AG10803 (cell line): Measurements from ENCODE around the gene CLASP1.

Experiments
- DNase-seq: peaks from one replicate; pipeline ENCODE4 v3.0.0; 2010; ENCODE audit warnings: low read depth
- H3K4me3 ChIP-seq: 2 replicates; pipeline ENCODE4 v1.5.1; 2011; ENCODE audit warnings: mild to moderate bottlenecking, low read length, control low read depth
- CTCF ChIP-seq: conservative IDR thresholded peaks from 2 replicates; pipeline ENCODE4 v1.5.1; 2011; ENCODE audit warnings: mild to moderate bottlenecking, low read length, control low read depth, inconsistent platforms

Gene CLASP1

GRCh38 chr2:121502246-121502645 lies 147.0 kb downstream of the CLASP1 start:
- no peak for TF ChIP-seq CTCF
- H3K4me3 ChIP-seq = no peak overlapping the region
- peak; percentile 66 for DNase-seq

GRCh38 chr2:121501554-121501953 lies 147.7 kb downstream of the CLASP1 start:
- DNase-seq = no peak
- TF ChIP-seq CTCF = no peak
- H3K4me3 ChIP-seq = no peak overlapping the region

GRCh38 chr2:121501031-121501430 lies 148.2 kb downstream of the CLASP1 start:
- DNase-seq = peak; percentile 87
- no peak overlapping the region for H3K4me3 ChIP-seq
- TF ChIP-seq CTCF = no peak

GRCh38 chr2:121498731-121499130 lies 150.5 kb downstream of the CLASP1 start:
- no peak overlapping the region for H3K4me3 ChIP-seq
- no peak for DNase-seq
- no peak for TF ChIP-seq CTCF

- no peak overlapping the region for H3K4me3 ChIP-seq
- TF ChIP-seq CTCF = no peak
- no peak for DNase-seq
Measured at GRCh38 chr2:121492409-121492808, 156.9 kb downstream of the CLASP1 start.

- TF ChIP-seq CTCF = no peak
- no peak overlapping the region for H3K4me3 ChIP-seq
- no peak for DNase-seq
Measured at GRCh38 chr2:121491518-121491917, 157.7 kb downstream of the CLASP1 start.

- no peak for DNase-seq
- no peak for TF ChIP-seq CTCF
- H3K4me3 ChIP-seq = no peak overlapping the region
Measured at GRCh38 chr2:121490584-121491133, 158.6 kb downstream of the CLASP1 start.
